ENCODE data around the gene OR2AE1. TPM values are rescaled to one million over a fixed set of nuclear protein-coding genes. Genes with fewer than 3 reads are reported as not detected.
"Not testable (repeated sequence)": the region's sequence is repeated elsewhere in the genome, so short reads cannot be mapped to it uniquely, and the experiment has no call there.

Gene OR2AE1
- total and polyA plus RNA-seq, 5 donors from 2014 or later = 0.99 TPM; not detected in 4

DNA sequence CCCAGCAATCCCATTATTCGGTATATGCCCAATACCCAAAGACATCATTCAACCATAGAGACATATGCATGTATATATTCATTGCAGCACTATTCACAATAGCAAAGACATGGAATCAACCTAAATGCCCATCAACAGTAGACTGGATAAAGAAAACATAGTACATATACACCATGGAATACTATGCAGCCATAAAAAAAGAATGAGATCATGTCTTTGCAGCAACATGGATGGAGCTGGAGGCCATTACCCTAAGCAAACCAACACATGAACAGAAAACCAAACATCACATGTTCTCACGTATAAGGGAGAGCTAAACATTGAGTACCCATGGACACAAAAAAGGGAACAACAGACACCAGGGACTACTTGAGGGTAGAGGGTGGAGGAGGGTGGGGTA is 13.5 kb upstream of the OR2AE1 start:
- not testable (repeated sequence) for DNase-seq; H3K4me3 ChIP-seq (ENCODE audit: low read depth, low read length); H3K4me1 ChIP-seq (ENCODE audit: control insufficient read depth, insufficient read depth, low read length, poor library complexity, severe bottlenecking); H3K27ac ChIP-seq (ENCODE audit: insufficient read depth, low read length, poor library complexity, severe bottlenecking); ATAC-seq (ENCODE audit: low read depth in 2 of 2); H3K9me3 Mint-ChIP-seq; H3K27ac Mint-ChIP-seq; H3K27me3 ChIP-seq (ENCODE audit: control insufficient read depth, insufficient read depth, low read length); H3K9me3 ChIP-seq (ENCODE audit: control insufficient read depth in 2 of 2, low read length in 2 of 2); H3K27me3 Mint-ChIP-seq; H3K4me3 Mint-ChIP-seq
- peaks cover 33% of the 10 kb centered on the region for H3K36me3 Mint-ChIP-seq
- H3K36me3 ChIP-seq (ENCODE audit: control insufficient read depth, insufficient read depth, low read length) = peaks cover 26% of the 10 kb centered on the region
- H3K4me1 Mint-ChIP-seq = peaks cover 4 to 21% (median 7%) of the 10 kb centered on the region in 4 donors

DNA sequence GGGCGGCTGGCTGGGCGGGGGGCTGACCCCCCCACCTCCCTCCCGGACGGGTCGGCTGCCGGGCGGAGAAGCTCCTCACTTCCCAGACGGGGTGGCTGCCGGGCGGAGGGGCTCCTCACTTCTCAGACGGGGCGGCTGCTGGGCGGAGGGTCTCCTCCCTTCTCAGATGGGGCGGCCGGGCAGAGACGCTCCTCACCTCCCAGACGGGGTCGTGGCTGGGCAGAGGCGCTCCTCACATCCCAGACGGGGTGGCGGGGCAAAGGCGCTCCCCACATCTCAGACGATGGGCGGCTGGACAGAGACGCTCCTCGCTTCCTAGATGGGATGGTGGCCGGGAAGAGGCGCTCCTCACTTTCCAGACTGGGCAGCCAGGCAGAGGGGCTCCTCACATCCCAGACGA is 11.5 kb upstream of the OR2AE1 start:
- not testable (repeated sequence) for H3K27ac Mint-ChIP-seq; H3K27me3 Mint-ChIP-seq; ATAC-seq (ENCODE audit: low read depth in 2 of 2); H3K27ac ChIP-seq (ENCODE audit: insufficient read depth, low read length, poor library complexity, severe bottlenecking); H3K9me3 ChIP-seq (ENCODE audit: control insufficient read depth in 2 of 2, low read length in 2 of 2); H3K27me3 ChIP-seq (ENCODE audit: control insufficient read depth, insufficient read depth, low read length); H3K4me3 ChIP-seq (ENCODE audit: low read depth, low read length); H3K4me1 ChIP-seq (ENCODE audit: control insufficient read depth, insufficient read depth, low read length, poor library complexity, severe bottlenecking); DNase-seq; H3K9me3 Mint-ChIP-seq; H3K4me3 Mint-ChIP-seq
- peaks cover 26% of the 10 kb centered on the region for H3K36me3 ChIP-seq (ENCODE audit: control insufficient read depth, insufficient read depth, low read length)
- peaks cover 38% of the 10 kb centered on the region for H3K36me3 Mint-ChIP-seq
- H3K4me1 Mint-ChIP-seq = peaks cover 2 to 17% (median 8%) of the 10 kb centered on the region in 4 donors

GRCh38 chr7:99881370-99881769 is 4.5 kb upstream of the OR2AE1 start:
- H3K4me3 ChIP-seq (ENCODE audit: low read depth, low read length) = no peak overlapping the region
- H3K36me3 ChIP-seq (ENCODE audit: control insufficient read depth, insufficient read depth, low read length) = no peaks in the 10 kb centered on the region
- Mint-ChIP-seq H3K4me3 (no peak overlapping the region), H3K27ac (no peak overlapping the region), H3K9me3 (peaks cover 0 to 1% (median 0%) of the 10 kb centered on the region in 7 donors), H3K4me1 (peaks cover 2 to 11% (median 7%) of the 10 kb centered on the region in 4 donors), H3K27me3 (no peaks in the 10 kb centered on the region), H3K36me3 (peaks cover 5% of the 10 kb centered on the region)
- no peaks in the 10 kb centered on the region for H3K27me3 ChIP-seq (ENCODE audit: control insufficient read depth, insufficient read depth, low read length)
- no peaks in the 10 kb centered on the region for H3K9me3 ChIP-seq (ENCODE audit: control insufficient read depth in 2 of 2, low read length in 2 of 2)
- H3K4me1 ChIP-seq (ENCODE audit: control insufficient read depth, insufficient read depth, low read length, poor library complexity, severe bottlenecking) = no peaks in the 10 kb centered on the region
- DNase-seq (no peak), ATAC-seq (ENCODE audit: low read depth in 2 of 2) (no peak)
- H3K27ac ChIP-seq (ENCODE audit: insufficient read depth, low read length, poor library complexity, severe bottlenecking) = no peak overlapping the region

GRCh38 chr7:99876491-99876890 is 342 bp downstream of the OR2AE1 start:
- H3K27ac Mint-ChIP-seq = no peak overlapping the region

DNA sequence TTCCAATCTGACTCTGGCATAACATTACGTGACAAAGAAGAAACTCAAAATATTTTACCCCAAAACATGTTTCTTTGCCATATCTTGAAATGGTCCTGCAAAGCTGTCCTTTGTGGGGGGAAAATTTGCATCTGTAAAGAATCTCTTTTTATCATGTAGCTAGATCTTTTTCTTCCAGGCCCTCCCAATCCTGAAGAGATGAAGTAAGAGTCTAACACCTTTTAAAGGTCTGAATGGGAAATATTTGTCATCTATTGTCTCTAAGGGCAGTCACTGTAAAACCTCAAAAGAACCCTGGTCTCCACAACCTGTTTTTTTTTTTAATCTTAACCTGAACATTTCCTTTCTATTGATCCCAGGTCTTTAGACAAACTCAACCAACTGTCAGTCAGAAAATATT is 8.6 kb downstream of the OR2AE1 start:
- H3K27ac Mint-ChIP-seq = no peak overlapping the region
- Histone ChIP-seq H3K27ac (ENCODE audit: insufficient read depth, low read length, poor library complexity, severe bottlenecking) (no peak overlapping the region), H3K9me3 (ENCODE audit: control insufficient read depth in 2 of 2, low read length in 2 of 2) (no peaks in the 10 kb centered on the region), H3K27me3 (ENCODE audit: control insufficient read depth, insufficient read depth, low read length) (peaks cover 22% of the 10 kb centered on the region), H3K4me3 (ENCODE audit: low read depth, low read length) (no peak overlapping the region), H3K4me1 (ENCODE audit: control insufficient read depth, insufficient read depth, low read length, poor library complexity, severe bottlenecking) (no peaks in the 10 kb centered on the region), H3K36me3 (ENCODE audit: control insufficient read depth, insufficient read depth, low read length) (no peaks in the 10 kb centered on the region)
- H3K27me3 Mint-ChIP-seq = peaks cover 5% of the 10 kb centered on the region
- ATAC-seq (ENCODE audit: low read depth in 2 of 2) = no peak
- H3K9me3 Mint-ChIP-seq = peaks cover 0 to 5% (median 1%) of the 10 kb centered on the region in 7 donors
- DNase-seq = no peak
- H3K4me3 Mint-ChIP-seq = no peak overlapping the region
- no peaks in the 10 kb centered on the region for H3K36me3 Mint-ChIP-seq
- H3K4me1 Mint-ChIP-seq = no peaks in the 10 kb centered on the region

More at GRCh38 chr7:99876491-99876890, 342 bp downstream of the OR2AE1 start:
- H3K9me3 ChIP-seq (ENCODE audit: control insufficient read depth in 2 of 2, low read length in 2 of 2) = no peaks in the 10 kb centered on the region
- peaks cover 0 to 9% (median 2%) of the 10 kb centered on the region in 4 donors for H3K4me1 Mint-ChIP-seq
- no peak overlapping the region for H3K4me3 Mint-ChIP-seq
- DNase-seq (no peak), ATAC-seq (ENCODE audit: low read depth in 2 of 2) (no peak)
- no peak overlapping the region for H3K27ac ChIP-seq (ENCODE audit: insufficient read depth, low read length, poor library complexity, severe bottlenecking)
- no peaks in the 10 kb centered on the region for H3K36me3 ChIP-seq (ENCODE audit: control insufficient read depth, insufficient read depth, low read length)
- peaks cover 6% of the 10 kb centered on the region for H3K27me3 Mint-ChIP-seq
- H3K9me3 Mint-ChIP-seq = peaks cover 0 to 1% (median 0%) of the 10 kb centered on the region in 7 donors
- no peak overlapping the region for H3K4me3 ChIP-seq (ENCODE audit: low read depth, low read length)
- no peaks in the 10 kb centered on the region for H3K4me1 ChIP-seq (ENCODE audit: control insufficient read depth, insufficient read depth, low read length, poor library complexity, severe bottlenecking)
- H3K27me3 ChIP-seq (ENCODE audit: control insufficient read depth, insufficient read depth, low read length) = no peaks in the 10 kb centered on the region
- no peaks in the 10 kb centered on the region for H3K36me3 Mint-ChIP-seq

DNA sequence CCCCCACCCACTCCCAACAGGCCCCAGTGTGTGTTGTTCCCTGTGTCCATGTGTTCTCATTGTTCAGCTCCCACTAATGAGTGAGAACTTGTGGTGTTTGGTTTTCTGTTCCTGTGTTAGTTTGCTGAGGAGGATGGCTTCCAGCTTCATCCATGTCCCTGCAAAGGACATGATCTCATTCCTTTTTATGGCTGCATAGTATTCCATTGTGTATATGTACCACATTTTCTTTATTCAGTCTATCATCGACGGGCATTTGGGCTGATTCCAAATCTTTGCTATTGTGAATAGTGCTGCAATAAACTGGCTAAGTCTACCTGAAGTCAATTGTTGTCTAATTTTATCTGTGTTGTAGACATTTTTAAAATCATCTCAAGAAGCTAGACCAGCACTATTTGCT is 9.4 kb downstream of the OR2AE1 start:
- not testable (repeated sequence) for H3K36me3 Mint-ChIP-seq; ATAC-seq (ENCODE audit: low read depth in 2 of 2); H3K4me1 ChIP-seq (ENCODE audit: control insufficient read depth, insufficient read depth, low read length, poor library complexity, severe bottlenecking); H3K4me1 Mint-ChIP-seq; H3K27ac Mint-ChIP-seq; H3K9me3 Mint-ChIP-seq; H3K27me3 Mint-ChIP-seq; H3K9me3 ChIP-seq (ENCODE audit: control insufficient read depth in 2 of 2, low read length in 2 of 2); H3K27ac ChIP-seq (ENCODE audit: insufficient read depth, low read length, poor library complexity, severe bottlenecking); H3K4me3 ChIP-seq (ENCODE audit: low read depth, low read length); H3K4me3 Mint-ChIP-seq; H3K36me3 ChIP-seq (ENCODE audit: control insufficient read depth, insufficient read depth, low read length); DNase-seq
- H3K27me3 ChIP-seq (ENCODE audit: control insufficient read depth, insufficient read depth, low read length) = peaks cover 24% of the 10 kb centered on the region

GRCh38 chr7:99863847-99864440 is 12.9 kb downstream of the OR2AE1 start:
- no peaks in the 10 kb centered on the region for H3K4me1 Mint-ChIP-seq
- Histone ChIP-seq H3K27me3 (ENCODE audit: control insufficient read depth, insufficient read depth, low read length) (peaks cover 24% of the 10 kb centered on the region), H3K4me3 (ENCODE audit: low read depth, low read length) (no peak overlapping the region), H3K9me3 (ENCODE audit: control insufficient read depth in 2 of 2, low read length in 2 of 2) (no peaks in the 10 kb centered on the region), H3K27ac (ENCODE audit: insufficient read depth, low read length, poor library complexity, severe bottlenecking) (no peak overlapping the region), H3K36me3 (ENCODE audit: control insufficient read depth, insufficient read depth, low read length) (no peaks in the 10 kb centered on the region), H3K4me1 (ENCODE audit: control insufficient read depth, insufficient read depth, low read length, poor library complexity, severe bottlenecking) (no peaks in the 10 kb centered on the region)
- no peak overlapping the region for H3K27ac Mint-ChIP-seq
- no peaks in the 10 kb centered on the region for H3K36me3 Mint-ChIP-seq
- peaks cover 7% of the 10 kb centered on the region for H3K27me3 Mint-ChIP-seq
- no peak for ATAC-seq (ENCODE audit: low read depth in 2 of 2)
- peaks cover 0 to 5% (median 0%) of the 10 kb centered on the region in 7 donors for H3K9me3 Mint-ChIP-seq
- DNase-seq = no peak
- no peak overlapping the region for H3K4me3 Mint-ChIP-seq

Data from CD4-positive, CD25-positive, alpha-beta regulatory T cell (primary cell).